ENCODE data around the gene LENEP.

GRCh38 chr1:154971341-154971998 is 21.9 kb upstream of the LENEP start:
- TF ChIP-seq CTCF (conservative IDR thresholded peaks at IDR 0.05) (no peak), EZH2 (IDR thresholded peaks at IDR 0.05; ENCODE audit: low read depth) (no peak)
